ENCODE results near the gene PTOV1.

The PTOV1 gene

DNA sequence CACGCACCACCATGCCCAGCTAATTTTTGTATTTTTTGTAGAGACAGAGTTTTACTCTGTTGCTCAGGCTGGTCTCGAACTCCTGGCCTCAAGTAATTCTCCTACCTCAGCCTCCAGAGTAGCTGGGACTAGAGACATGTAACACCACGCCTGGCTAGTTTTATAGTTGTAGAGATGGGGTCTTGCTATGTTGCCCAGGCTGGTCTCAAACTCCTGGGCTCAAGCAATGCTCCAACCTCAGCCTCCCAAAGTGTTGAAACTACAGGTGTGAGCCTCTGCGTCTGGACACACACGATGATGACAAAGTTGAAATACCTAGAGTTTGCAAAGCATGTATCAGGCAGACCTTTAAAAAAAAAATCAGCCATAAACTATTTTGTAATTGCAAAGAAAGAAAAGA is 4.6 kb upstream of the PTOV1 start:
- TF ChIP-seq GATA3 (IDR thresholded peaks at IDR 0.05; ENCODE audit: low read depth, low read length) (no peak), GATA2 (IDR thresholded peaks at IDR 0.05; ENCODE audit: low read depth, low read length) (no peak)

DNA sequence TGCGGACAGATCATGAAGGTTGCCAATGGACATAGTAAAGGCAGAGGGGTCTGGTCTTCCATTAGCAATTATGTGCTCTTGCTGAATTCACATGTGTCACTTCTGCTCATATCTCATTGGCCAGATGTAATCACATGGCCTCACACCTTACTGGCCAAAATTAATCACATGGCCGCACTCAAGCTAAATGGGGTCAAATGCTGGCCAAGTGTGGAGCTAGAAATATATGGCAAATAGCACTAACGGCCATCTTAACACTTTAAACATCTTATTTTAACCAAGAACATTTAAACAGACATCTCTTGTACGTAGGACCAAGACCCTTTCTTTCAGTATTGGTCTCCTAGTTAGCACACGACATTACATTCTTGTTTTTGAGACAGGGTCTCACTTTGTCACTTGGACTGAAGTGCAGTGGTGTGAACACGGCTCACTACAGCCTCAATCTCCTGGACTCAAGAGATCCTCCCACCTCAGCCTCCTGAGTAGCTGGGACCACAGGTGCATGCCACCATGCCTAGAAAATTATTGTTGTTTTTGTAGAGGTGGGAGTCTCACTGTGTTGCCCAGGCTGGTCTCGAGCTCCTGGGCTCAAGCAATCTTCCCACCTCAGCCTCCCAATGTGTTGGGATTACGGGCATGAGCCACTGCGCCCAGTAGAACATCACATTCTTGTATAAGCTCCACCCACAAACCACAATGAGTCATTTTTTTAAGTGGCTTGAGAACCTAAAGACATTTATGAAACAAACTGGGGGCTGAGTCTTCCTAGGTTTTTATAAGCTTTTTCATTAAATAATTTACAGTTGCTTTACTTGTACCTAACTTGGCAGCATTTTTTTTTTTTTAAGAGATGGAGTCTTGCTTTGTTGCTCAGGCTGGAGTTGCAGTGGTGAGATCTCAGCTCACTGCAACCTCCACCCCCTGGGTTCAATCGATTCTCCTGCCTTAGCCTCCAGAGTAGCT is 2.9 kb upstream of the PTOV1 start:
- no peak for TF ChIP-seq GATA3 (IDR thresholded peaks at IDR 0.05; ENCODE audit: low read depth, low read length)
- no peak for TF ChIP-seq GATA2 (IDR thresholded peaks at IDR 0.05; ENCODE audit: low read depth, low read length)

DNA sequence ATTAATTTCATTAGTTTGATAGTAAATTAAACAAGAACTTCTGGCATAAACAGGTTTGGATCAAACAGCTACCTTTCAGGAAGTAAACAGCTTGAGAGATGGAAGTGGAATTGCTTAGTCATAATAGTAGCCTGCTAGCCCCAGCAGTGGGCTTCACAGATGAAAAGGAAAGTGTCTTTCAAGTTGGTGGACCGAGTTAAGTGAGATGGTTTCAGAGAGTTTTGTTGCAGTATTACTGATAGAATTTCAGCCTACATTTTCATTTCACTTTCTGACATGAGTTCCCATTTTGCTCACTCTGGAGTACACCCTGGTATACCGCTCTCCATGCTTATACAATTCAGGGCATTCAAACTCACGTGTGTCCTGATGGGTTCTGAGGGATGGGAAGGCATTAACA is 2.0 kb upstream of the PTOV1 start:
- TF ChIP-seq GATA3 (IDR thresholded peaks at IDR 0.05; ENCODE audit: low read depth, low read length), result no peak
- TF ChIP-seq GATA2 (IDR thresholded peaks at IDR 0.05; ENCODE audit: low read depth, low read length), result no peak

DNA sequence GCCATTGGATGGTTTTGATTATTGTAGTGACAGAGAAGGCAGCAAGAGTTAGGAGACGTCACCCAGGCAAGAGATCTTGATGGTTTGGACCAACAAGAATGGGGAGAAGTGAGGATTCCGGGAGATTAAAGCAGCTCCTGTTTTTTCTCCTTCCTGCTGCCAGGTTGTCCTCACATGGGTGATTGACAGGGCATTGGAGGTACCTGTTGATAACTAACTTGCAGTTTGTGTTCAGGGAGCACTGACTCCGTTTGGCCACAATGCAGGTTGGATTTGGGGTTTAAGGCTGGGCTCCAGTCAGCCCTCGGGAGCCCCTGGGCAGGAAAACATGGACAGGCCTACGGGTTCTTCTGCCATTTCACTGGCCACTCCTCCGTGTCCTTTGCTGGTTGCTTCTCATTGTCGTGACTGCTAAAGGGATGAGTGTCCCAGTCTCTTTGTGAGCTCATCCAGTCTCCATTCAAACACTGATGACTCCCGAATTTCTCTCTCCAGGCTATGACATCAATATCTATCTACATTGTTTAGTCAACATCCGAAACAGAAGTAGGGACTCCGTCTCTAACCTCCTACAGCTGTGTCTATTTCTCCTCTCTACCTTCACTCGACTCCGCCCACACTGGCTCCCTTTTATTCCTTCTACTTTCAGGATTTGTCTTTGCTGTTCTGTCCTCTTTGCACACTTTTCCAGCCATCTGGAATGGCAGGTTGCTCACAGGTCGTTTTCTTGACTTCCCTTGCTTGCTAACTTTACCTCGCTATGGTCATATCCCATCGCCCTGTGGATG is 1.3 kb upstream of the PTOV1 start:
- TF ChIP-seq GATA3 (IDR thresholded peaks at IDR 0.05; ENCODE audit: low read depth, low read length), result no peak
- TF ChIP-seq GATA2 (IDR thresholded peaks at IDR 0.05; ENCODE audit: low read depth, low read length), result no peak

DNA sequence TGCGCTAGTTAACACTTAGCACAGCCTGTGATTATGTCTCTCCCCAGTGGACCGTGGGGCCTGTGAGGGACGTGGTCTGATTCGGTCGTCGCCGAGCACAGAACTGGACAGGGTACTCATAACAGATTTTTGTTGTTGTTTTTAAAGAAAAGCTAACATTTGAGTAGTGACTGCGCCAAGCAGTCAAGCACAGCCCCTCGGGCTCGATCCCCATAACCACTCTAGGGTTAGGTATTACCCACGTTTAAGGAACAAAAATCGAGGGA is 805 bp upstream of the PTOV1 start:
- TF ChIP-seq GATA2 (IDR thresholded peaks at IDR 0.05; ENCODE audit: low read depth, low read length) (no peak), GATA3 (IDR thresholded peaks at IDR 0.05; ENCODE audit: low read depth, low read length) (no peak)

DNA sequence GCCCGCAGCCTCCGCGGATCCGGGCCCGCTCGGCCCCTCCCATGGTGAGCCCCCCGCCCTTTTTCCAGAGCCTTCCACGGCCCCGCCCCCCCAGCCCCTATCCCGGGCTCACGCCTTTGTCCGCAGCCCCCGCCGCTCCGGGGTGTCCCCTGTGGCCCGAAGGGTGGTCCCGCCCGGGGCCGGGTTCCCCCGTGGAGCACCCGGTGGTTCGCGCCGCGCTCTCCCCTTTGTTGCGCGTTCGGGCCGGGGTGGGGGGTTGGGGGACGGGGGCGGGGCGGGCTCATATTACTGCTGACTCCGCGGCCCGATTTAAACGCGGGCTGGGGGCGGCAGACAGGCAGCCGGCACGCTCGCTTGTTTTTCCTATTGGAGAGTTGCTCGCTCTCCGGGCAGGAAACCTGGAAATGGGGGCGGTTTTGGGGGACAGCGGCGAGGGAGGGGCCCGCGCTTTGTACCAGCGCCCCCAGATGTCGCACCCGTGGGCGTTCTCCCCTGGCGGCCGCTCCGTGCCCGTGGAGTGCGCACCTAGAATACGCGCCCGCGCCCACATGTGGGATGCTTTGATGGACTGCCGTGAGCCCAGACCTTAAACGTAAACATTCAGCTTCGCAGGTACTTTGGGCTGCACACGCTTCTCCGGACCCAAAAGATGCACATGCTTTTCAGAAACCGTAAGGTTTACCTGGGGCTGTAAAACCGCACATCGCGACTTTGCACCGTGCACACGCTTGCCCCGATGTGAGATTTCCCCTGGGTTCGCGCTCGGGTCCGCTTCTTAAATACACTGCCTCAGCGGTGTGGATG is 699 bp downstream of the PTOV1 start:
- no peak for TF ChIP-seq GATA2 (IDR thresholded peaks at IDR 0.05; ENCODE audit: low read depth, low read length)
- no peak for TF ChIP-seq GATA3 (IDR thresholded peaks at IDR 0.05; ENCODE audit: low read depth, low read length)

DNA sequence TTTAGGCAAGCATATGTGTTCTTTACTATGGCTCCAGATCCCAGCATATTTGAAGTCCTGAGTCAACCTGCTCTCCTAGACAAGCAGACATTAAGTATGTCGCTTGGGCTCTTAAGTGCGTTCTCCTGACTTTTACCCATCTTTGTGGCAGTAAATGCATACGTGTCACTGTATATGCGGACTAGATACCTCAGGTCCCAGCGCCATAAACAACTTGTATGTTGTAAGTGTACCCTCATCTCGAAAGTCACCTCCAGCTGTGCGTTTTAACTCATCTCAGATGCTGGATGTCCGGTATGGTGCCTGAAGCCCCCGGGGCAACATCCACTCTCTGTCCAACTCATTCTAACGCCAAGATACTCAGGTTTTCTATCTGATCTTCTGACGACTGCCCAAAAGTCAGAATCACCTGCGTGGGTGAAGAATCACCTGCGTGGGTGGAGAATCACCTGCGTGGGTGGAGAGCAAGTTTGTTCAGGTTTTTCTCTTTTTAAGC is 1.7 kb downstream of the PTOV1 start:
- no peak for TF ChIP-seq GATA2 (IDR thresholded peaks at IDR 0.05; ENCODE audit: low read depth, low read length)
- no peak for TF ChIP-seq GATA3 (IDR thresholded peaks at IDR 0.05; ENCODE audit: low read depth, low read length)

DNA sequence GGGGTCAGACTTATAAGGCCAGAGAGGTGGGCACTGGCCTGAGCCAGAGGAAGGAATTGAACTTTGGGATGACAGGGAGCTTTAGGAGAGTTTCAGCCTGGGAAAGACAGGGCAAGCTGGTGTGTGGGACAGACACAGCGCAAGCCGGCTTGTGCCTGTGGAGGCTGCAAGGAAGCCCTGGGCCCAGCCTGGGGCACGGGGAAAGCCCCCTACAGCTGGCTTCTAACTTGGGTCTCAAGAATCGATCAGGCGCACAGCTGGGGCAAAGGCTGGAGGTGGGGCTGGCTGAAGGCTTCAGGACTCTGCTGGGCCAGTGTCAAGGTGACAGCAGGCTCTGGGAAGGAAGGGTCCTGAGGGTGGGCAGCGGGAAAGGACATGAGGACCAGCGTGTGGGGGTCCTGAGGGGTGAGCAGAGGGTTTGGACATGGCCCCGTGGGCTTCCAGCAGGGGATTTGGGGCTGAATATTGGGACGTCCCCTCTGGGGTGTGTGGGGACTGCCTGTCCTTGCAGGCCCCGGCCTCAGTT is 3.0 kb downstream of the PTOV1 start:
- TF ChIP-seq GATA2 (IDR thresholded peaks at IDR 0.05; ENCODE audit: low read depth, low read length) (no peak), GATA3 (IDR thresholded peaks at IDR 0.05; ENCODE audit: low read depth, low read length) (no peak)

DNA sequence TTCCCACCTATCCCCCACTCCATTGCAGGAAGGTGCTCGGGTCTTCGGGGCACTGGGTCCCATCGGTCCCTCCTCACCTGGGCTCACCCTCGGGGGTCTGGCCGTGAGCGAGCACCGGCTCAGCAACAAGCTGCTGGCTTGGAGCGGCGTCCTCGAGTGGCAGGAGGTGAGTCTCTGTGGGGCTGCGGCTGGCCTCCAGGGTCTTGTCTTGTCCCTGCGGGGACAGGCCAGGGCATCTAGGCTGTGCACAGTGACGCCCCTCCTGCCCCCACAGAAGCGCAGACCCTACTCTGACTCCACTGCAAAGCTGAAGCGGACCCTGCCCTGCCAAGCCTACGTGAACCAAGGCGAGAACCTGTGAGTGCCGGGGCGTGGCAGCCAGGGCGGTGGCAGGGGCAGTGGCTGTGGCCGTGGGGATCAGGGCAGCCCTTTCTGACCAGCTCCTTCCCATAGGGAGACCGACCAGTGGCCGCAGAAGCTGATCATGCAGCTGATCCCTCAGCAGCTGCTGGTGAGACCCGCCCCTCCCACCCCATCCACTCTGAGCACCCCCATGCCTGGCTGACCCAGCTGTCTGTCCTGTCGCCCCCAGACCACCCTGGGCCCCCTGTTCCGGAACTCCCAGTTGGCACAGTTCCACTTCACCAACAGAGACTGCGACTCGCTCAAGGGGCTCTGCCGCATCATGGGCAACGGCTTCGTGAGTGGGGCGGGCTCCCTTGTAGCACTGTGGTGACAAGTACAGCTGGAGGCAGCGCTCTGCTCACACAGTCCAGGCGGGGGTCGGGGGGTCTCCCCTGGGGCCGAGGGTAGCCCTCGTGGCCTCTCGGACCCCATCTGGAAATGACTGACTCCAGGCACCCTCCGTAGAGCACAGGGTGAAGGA is 3.7 kb downstream of the PTOV1 start:
- TF ChIP-seq GATA3 (IDR thresholded peaks at IDR 0.05; ENCODE audit: low read depth, low read length) (no peak), GATA2 (IDR thresholded peaks at IDR 0.05; ENCODE audit: low read depth, low read length) (no peak)

DNA sequence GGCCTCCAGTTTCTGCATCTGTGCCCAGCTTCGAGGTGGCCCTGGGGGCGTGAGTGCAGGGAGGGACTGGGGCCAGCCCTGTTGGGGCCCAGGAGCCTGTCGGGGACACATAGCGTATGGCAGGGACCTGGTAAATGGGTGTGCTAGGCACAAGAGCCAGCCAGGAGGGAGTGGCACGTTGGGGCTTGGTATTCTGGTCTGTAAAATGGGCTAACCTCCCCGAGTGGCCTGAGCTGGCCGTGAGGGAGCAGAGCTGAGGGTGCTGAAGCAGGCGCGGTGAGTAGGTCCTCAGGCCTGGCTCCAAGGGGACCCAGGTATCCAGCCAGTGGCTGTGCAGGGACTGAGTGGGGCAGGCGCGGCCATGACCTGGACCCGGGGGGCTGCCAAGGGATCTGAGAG is 4.3 kb downstream of the PTOV1 start:
- no peak for TF ChIP-seq GATA3 (IDR thresholded peaks at IDR 0.05; ENCODE audit: low read depth, low read length)
- no peak for TF ChIP-seq GATA2 (IDR thresholded peaks at IDR 0.05; ENCODE audit: low read depth, low read length)

DNA sequence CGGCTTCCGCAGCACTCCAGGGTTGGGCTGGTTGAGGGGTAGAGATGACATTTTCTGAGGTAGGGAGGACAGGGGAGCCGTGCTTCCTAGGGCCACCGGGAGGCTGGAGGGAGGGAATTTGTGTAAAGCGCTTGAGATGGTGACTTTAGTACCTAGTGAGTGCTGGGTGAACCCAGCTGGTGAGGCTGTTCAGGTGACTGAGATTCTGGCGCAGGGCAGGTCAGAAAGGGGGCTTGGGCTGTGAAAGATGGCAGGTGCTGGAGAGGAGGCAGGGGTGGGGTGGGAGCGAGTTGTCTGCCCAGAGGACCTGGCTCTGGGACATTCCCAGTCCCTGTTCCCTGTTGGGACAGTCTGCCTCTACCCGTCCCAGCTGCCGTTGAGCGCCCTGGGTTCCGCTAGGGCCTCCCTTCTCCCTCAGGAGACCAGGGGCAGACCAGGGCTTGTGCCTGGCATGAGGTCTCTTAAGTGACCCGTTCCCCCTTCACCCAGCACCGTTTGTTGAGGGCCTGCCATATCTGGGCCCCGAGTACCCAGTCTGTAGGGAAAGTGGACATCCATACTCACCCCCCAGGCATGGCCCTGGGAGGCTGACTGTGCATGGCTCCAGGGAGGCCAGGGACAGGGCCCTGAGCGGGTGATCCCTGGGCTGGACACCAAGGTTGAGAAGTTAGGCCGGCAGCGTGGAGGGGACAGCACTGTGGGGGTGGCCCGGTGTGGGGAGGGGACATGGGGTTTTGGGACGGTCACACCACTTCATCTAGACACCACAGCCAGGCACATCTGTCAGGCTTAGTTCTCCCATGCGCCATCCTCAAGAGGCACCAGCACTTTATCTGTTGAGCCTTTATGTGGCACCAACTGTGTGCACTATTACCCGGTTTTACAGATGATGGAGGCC is 5.0 kb downstream of the PTOV1 start:
- TF ChIP-seq GATA2 (IDR thresholded peaks at IDR 0.05; ENCODE audit: low read depth, low read length) (no peak), GATA3 (IDR thresholded peaks at IDR 0.05; ENCODE audit: low read depth, low read length) (no peak)

DNA sequence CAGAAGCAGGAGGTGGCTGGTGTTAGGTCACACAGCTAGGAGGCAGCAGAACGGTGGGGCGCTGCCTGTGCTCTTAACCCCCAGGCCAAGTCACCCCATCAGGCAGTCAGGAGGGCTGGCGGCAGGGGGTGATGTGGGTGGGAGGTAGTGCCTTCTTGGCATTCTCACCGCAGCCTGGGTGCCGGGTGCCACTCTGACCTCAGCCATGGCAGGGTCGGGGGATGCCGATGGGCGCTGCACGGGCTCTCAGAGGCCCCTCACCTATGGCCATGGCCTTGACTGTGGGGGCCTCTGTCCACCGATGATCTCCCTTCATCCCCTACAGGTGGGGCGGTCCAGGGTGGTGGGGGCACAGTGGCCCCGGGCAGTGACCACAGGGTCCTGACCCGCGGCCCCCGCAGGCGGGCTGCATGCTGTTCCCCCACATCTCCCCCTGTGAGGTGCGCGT is 5.6 kb downstream of the PTOV1 start:
- TF ChIP-seq GATA2 (IDR thresholded peaks at IDR 0.05; ENCODE audit: low read depth, low read length) (no peak), GATA3 (IDR thresholded peaks at IDR 0.05; ENCODE audit: low read depth, low read length) (no peak)

All from SH-SY5Y (cell line).